ENCODE results near the gene TMEM203. TPM values are rescaled to one million over a fixed set of nuclear protein-coding genes. Genes with fewer than 3 reads are reported as not detected.

The TMEM203 gene
- polyA plus RNA-seq, 1 of the 3 experiments (the other 2 are of a cell fraction): 55.6 TPM

DNA sequence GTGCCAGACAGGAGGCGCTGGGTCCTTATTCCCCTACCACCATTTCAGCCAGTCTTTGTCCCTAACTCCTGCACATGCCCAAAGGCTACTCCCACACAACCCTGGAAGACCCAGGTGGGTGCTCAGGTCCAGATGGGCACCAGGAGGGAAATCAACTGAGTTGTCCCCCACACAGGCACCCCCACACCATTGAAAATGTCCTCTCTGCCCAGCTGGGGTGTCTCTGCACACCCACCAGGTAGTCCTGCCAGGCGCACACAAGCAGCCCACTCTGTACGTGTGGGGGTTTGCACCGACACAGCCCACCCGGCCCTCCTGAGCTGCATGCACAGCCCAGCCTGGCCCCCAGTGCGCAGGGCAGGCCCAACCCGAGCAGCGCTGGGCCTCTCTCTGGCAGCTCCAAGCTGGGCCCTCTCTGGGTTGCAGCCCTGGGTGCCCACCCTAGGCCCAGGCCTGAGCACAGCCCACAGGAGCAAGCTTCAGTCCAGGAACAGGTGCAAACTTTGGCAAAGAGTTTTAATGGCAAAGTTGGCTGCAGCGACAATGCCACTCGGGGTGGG, 14.4 kb upstream of the TMEM203 start:
- Histone ChIP-seq H3K36me3 (replicated peaks in 1 of 2; ENCODE audit: control insufficient read depth in 1 of 2, insufficient read depth in 2 of 2, low read length in 1 of 2) (peaks cover 0 to 6% of the 10 kb centered on the region in 2 experiments), H3K27ac (ENCODE audit: low read depth in 2 of 2, low read length in 1 of 2) (no peak overlapping the region), H3K27me3 (ENCODE audit: insufficient read depth) (no peaks in the 10 kb centered on the region), H3K9me2 (no peaks in the 10 kb centered on the region), H3K4me3 (ENCODE audit: low read depth in 2 of 2, low read length in 1 of 2) (no peak overlapping the region), H2AFZ (ENCODE audit: low read depth) (no peak overlapping the region), H3F3A (replicated peaks; ENCODE audit: insufficient read depth) (no peaks in the 10 kb centered on the region), H3K9ac (no peak overlapping the region), H3K4me1 (ENCODE audit: control insufficient read depth in 1 of 2, insufficient read depth in 2 of 2, low read depth in 1 of 2, low read length in 1 of 2) (peaks cover 5 to 12% of the 10 kb centered on the region in 2 experiments; a peak in 1 of 4 replicates), H3K79me2 (ENCODE audit: insufficient read depth) (no peaks in the 10 kb centered on the region), H4K20me1 (ENCODE audit: insufficient read depth) (no peaks in the 10 kb centered on the region), H3K9me3 (no peaks in the 10 kb centered on the region), H3K4me2 (no peak overlapping the region)
- no peak for DNase-seq
- 96% methylated on average over 9 of the region's 10 CpGs for WGBS (ENCODE audit: low lambda C conversion rate)
- ChIA-PET CTCF (interaction anchor here (0.9 to 1.1 kb wide), 2 partner anchors 17 kb away, joined by 3 to 6 read pairs; no protein-coding TSS in a partner anchor), POLR2A (interaction anchor here (1.1 to 1.9 kb wide), 2 partner anchors 12 to 19 kb away, joined by 3 to 4 read pairs; no protein-coding TSS in a partner anchor)
- no peak for TF ChIP-seq MAX (IDR thresholded peaks at IDR 0.05; ENCODE audit: low read depth)
- TF ChIP-seq ZBTB33 (IDR thresholded peaks at IDR 0.05; ENCODE audit: borderline replicate concordance, low read depth): no peak
- no peak for TF ChIP-seq FOXM1 (IDR thresholded peaks at IDR 0.05; ENCODE audit: low read depth)
- no peak for TF ChIP-seq FOSL2 (IDR thresholded peaks at IDR 0.05; ENCODE audit: borderline replicate concordance, low read depth)
- TF ChIP-seq MEF2A (IDR thresholded peaks at IDR 0.05; ENCODE audit: borderline replicate concordance, low read depth): no peak
- no peak for TF ChIP-seq MXI1 (IDR thresholded peaks at IDR 0.05; ENCODE audit: low read depth, low read length)
- TF ChIP-seq, protein P1, sequence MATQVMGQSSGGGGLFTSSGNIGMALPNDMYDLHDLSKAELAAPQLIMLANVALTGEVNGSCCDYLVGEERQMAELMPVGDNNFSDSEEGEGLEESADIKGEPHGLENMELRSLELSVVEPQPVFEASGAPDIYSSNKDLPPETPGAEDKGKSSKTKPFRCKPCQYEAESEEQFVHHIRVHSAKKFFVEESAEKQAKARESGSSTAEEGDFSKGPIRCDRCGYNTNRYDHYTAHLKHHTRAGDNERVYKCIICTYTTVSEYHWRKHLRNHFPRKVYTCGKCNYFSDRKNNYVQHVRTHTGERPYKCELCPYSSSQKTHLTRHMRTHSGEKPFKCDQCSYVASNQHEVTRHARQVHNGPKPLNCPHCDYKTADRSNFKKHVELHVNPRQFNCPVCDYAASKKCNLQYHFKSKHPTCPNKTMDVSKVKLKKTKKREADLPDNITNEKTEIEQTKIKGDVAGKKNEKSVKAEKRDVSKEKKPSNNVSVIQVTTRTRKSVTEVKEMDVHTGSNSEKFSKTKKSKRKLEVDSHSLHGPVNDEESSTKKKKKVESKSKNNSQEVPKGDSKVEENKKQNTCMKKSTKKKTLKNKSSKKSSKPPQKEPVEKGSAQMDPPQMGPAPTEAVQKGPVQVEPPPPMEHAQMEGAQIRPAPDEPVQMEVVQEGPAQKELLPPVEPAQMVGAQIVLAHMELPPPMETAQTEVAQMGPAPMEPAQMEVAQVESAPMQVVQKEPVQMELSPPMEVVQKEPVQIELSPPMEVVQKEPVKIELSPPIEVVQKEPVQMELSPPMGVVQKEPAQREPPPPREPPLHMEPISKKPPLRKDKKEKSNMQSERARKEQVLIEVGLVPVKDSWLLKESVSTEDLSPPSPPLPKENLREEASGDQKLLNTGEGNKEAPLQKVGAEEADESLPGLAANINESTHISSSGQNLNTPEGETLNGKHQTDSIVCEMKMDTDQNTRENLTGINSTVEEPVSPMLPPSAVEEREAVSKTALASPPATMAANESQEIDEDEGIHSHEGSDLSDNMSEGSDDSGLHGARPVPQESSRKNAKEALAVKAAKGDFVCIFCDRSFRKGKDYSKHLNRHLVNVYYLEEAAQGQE (IDR thresholded peaks at IDR 0.05; ENCODE audit: low read depth, low read length): no peak
- no peak for TF ChIP-seq JUND (IDR thresholded peaks at IDR 0.05)
- TF ChIP-seq, protein P2, sequence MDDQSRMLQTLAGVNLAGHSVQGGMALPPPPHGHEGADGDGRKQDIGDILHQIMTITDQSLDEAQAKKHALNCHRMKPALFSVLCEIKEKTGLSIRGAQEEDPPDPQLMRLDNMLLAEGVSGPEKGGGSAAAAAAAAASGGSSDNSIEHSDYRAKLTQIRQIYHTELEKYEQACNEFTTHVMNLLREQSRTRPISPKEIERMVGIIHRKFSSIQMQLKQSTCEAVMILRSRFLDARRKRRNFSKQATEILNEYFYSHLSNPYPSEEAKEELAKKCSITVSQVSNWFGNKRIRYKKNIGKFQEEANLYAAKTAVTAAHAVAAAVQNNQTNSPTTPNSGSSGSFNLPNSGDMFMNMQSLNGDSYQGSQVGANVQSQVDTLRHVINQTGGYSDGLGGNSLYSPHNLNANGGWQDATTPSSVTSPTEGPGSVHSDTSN (IDR thresholded peaks at IDR 0.05): no peak
- TF ChIP-seq, protein P3, sequence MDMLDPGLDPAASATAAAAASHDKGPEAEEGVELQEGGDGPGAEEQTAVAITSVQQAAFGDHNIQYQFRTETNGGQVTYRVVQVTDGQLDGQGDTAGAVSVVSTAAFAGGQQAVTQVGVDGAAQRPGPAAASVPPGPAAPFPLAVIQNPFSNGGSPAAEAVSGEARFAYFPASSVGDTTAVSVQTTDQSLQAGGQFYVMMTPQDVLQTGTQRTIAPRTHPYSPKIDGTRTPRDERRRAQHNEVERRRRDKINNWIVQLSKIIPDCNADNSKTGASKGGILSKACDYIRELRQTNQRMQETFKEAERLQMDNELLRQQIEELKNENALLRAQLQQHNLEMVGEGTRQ (IDR thresholded peaks at IDR 0.05; ENCODE audit: borderline replicate concordance, low read depth, low read length): no peak
- TF ChIP-seq RCOR1 (IDR thresholded peaks at IDR 0.05; ENCODE audit: low read length): no peak
- TF ChIP-seq NRF1 (IDR thresholded peaks at IDR 0.05; ENCODE audit: low read depth, low read length): no peak
- no peak for TF ChIP-seq RAD21 (IDR thresholded peaks at IDR 0.05; ENCODE audit: low read length)
- TF ChIP-seq, protein P4, sequence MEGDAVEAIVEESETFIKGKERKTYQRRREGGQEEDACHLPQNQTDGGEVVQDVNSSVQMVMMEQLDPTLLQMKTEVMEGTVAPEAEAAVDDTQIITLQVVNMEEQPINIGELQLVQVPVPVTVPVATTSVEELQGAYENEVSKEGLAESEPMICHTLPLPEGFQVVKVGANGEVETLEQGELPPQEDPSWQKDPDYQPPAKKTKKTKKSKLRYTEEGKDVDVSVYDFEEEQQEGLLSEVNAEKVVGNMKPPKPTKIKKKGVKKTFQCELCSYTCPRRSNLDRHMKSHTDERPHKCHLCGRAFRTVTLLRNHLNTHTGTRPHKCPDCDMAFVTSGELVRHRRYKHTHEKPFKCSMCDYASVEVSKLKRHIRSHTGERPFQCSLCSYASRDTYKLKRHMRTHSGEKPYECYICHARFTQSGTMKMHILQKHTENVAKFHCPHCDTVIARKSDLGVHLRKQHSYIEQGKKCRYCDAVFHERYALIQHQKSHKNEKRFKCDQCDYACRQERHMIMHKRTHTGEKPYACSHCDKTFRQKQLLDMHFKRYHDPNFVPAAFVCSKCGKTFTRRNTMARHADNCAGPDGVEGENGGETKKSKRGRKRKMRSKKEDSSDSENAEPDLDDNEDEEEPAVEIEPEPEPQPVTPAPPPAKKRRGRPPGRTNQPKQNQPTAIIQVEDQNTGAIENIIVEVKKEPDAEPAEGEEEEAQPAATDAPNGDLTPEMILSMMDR (IDR thresholded peaks at IDR 0.05): no peak
- TF ChIP-seq, protein P5, sequence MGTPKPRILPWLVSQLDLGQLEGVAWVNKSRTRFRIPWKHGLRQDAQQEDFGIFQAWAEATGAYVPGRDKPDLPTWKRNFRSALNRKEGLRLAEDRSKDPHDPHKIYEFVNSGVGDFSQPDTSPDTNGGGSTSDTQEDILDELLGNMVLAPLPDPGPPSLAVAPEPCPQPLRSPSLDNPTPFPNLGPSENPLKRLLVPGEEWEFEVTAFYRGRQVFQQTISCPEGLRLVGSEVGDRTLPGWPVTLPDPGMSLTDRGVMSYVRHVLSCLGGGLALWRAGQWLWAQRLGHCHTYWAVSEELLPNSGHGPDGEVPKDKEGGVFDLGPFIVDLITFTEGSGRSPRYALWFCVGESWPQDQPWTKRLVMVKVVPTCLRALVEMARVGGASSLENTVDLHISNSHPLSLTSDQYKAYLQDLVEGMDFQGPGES (IDR thresholded peaks at IDR 0.05; ENCODE audit: low read depth, low read length): no peak
